Measurements from ENCODE around the gene SYNGR1. TPM values are rescaled to one million over a fixed set of nuclear protein-coding genes. Genes with fewer than 3 reads are reported as not detected.

SYNGR1 gene
- total and polyA plus RNA-seq, 2 donors (not counting 1 experiment from before 2014, with no cell fraction given), result 13.0 to 13.5 TPM

DNA sequence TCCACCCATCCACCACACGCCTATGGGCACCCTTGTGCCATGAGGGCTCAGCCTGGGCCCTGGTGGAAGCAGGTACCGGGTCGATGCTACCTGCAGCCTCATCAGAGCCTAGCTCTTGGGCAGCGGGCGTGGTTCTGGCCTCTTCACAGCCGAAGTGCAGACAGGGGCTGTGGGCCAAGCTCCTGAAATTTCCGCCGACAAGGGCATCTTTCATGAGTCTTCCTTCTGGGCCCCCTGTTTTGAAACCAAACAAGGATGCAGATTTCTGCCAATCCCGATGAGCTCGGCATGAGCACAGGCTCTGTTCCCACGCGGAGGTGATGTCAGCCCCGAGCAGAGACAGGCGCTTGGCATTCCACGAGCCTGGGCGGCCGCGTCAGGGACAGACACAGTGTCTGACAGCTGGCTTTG is 84.5 kb downstream of the SYNGR1 start:
- Histone ChIP-seq H3K79me2 (ENCODE audit: control insufficient read depth, insufficient read depth, low read length) (no peaks in the 10 kb centered on the region), H3K36me3 (ENCODE audit: control insufficient read depth, insufficient read depth, low read length) (peaks cover 2% of the 10 kb centered on the region), H3K27ac (ENCODE audit: insufficient read depth, low read length) (no peak overlapping the region), H3K27me3 (ENCODE audit: control insufficient read depth, insufficient read depth, low read length) (no peaks in the 10 kb centered on the region), H3K4me3 (replicated peaks in 1 of 4; ENCODE audit: control extremely low read depth in 1 of 4, insufficient read depth in 1 of 4, low read depth in 3 of 4, low read length in 4 of 4) (no peak overlapping the region), H3K4me1 (ENCODE audit: control insufficient read depth, extremely low read depth, insufficient read depth, low read length) (peaks cover 14% of the 10 kb centered on the region), H4K20me1 (ENCODE audit: control insufficient read depth, extremely low read depth, insufficient read depth, low read length) (no peaks in the 10 kb centered on the region), H3K4me2 (ENCODE audit: extremely low read depth, insufficient read depth, low read length) (no peak overlapping the region), H3K9ac (ENCODE audit: insufficient read depth, low read length) (no peak overlapping the region), H2AFZ (ENCODE audit: low read length) (no peak overlapping the region), H3K9me3 (ENCODE audit: control insufficient read depth, insufficient read depth, low read depth, low read length) (no peaks in the 10 kb centered on the region)
- DNase-seq (ENCODE audit: low read depth in 2 of 2), result no peak
- TF ChIP-seq, protein P1, sequence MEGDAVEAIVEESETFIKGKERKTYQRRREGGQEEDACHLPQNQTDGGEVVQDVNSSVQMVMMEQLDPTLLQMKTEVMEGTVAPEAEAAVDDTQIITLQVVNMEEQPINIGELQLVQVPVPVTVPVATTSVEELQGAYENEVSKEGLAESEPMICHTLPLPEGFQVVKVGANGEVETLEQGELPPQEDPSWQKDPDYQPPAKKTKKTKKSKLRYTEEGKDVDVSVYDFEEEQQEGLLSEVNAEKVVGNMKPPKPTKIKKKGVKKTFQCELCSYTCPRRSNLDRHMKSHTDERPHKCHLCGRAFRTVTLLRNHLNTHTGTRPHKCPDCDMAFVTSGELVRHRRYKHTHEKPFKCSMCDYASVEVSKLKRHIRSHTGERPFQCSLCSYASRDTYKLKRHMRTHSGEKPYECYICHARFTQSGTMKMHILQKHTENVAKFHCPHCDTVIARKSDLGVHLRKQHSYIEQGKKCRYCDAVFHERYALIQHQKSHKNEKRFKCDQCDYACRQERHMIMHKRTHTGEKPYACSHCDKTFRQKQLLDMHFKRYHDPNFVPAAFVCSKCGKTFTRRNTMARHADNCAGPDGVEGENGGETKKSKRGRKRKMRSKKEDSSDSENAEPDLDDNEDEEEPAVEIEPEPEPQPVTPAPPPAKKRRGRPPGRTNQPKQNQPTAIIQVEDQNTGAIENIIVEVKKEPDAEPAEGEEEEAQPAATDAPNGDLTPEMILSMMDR (conservative IDR thresholded peaks at IDR 0.05 in 1 of 2, IDR thresholded peaks at IDR 0.05 in 1 of 2; ENCODE audit: low read depth in 1 of 2, low read length in 2 of 2), result no peak
- no peak for TF ChIP-seq EZH2 (IDR thresholded peaks at IDR 0.05; ENCODE audit: low read length, missing control alignments)

DNA sequence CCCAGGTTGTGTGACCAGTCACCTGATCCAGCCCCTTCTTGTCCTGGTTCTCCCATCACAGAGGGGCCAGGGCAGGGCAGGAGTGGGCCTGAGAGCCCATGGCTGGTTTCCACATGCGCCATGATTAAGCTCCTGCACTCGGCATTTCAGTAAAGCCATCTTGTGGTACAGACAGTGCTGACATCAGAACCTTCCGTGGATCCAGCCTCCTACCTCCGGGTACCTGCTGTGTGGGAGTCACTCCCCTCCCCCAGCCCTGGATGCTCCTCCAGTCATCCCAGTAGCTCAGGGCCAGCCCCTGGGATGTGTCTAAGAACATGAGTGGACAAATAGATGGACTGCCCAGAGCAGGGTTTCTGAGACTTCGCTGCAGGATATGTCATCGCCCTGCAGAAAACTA is 84.9 kb downstream of the SYNGR1 start:
- no peak for DNase-seq (ENCODE audit: low read depth in 2 of 2)
- Histone ChIP-seq H3K4me3 (replicated peaks in 1 of 4; ENCODE audit: control extremely low read depth in 1 of 4, insufficient read depth in 1 of 4, low read depth in 3 of 4, low read length in 4 of 4) (no peak overlapping the region), H3K4me1 (ENCODE audit: control insufficient read depth, extremely low read depth, insufficient read depth, low read length) (peaks cover 14% of the 10 kb centered on the region), H3K27me3 (ENCODE audit: control insufficient read depth, insufficient read depth, low read length) (no peaks in the 10 kb centered on the region), H3K9me3 (ENCODE audit: control insufficient read depth, insufficient read depth, low read depth, low read length) (no peaks in the 10 kb centered on the region), H2AFZ (ENCODE audit: low read length) (no peak overlapping the region), H3K4me2 (ENCODE audit: extremely low read depth, insufficient read depth, low read length) (no peak overlapping the region), H3K79me2 (ENCODE audit: control insufficient read depth, insufficient read depth, low read length) (no peaks in the 10 kb centered on the region), H3K36me3 (ENCODE audit: control insufficient read depth, insufficient read depth, low read length) (peaks cover 2% of the 10 kb centered on the region), H4K20me1 (ENCODE audit: control insufficient read depth, extremely low read depth, insufficient read depth, low read length) (no peaks in the 10 kb centered on the region), H3K9ac (ENCODE audit: insufficient read depth, low read length) (no peak overlapping the region), H3K27ac (ENCODE audit: insufficient read depth, low read length) (no peak overlapping the region)
- TF ChIP-seq EZH2 (IDR thresholded peaks at IDR 0.05; ENCODE audit: low read length, missing control alignments), result no peak
- TF ChIP-seq, protein P1 (conservative IDR thresholded peaks at IDR 0.05 in 1 of 2, IDR thresholded peaks at IDR 0.05 in 1 of 2; ENCODE audit: low read depth in 1 of 2, low read length in 2 of 2), result no peak

Other genes starting within 250 kb of the SYNGR1 start
- 8.7 and 14.7 TPM in 2 replicates for gene CBX7, start 197.3 kb upstream of the SYNGR1 start, total RNA-seq
- gene CBX7, start 197.3 kb upstream of the SYNGR1 start, polyA plus RNA-seq, result 2.8 TPM in 2 replicates
- gene PDGFB, start 105.0 kb upstream of the SYNGR1 start, total RNA-seq, result under 0.01 TPM in 1 of 2 replicates, not detected in the other
- gene PDGFB, start 105.0 kb upstream of the SYNGR1 start, polyA plus RNA-seq, result 0.03 and 0.50 TPM in 2 replicates
- gene RPL3, start 30.4 kb upstream of the SYNGR1 start, total RNA-seq, result 2,627 and 3,935 TPM in 2 replicates
- gene RPL3, start 30.4 kb upstream of the SYNGR1 start, polyA plus RNA-seq, result 2,773 and 2,862 TPM in 2 replicates
- gene TAB1, start 49.8 kb downstream of the SYNGR1 start, total RNA-seq, result 13.1 and 15.7 TPM in 2 replicates
- gene TAB1, start 49.8 kb downstream of the SYNGR1 start, polyA plus RNA-seq, result 13.1 and 14.2 TPM in 2 replicates
- not detected in 2 replicates for gene MGAT3, start 107.0 kb downstream of the SYNGR1 start, total RNA-seq
- gene MGAT3, start 107.0 kb downstream of the SYNGR1 start, polyA plus RNA-seq, result 0.09 TPM in 1 of 2 replicates, not detected in the other
- gene MIEF1, start 152.3 kb downstream of the SYNGR1 start, total RNA-seq, result 16.4 and 19.0 TPM in 2 replicates
- gene MIEF1, start 152.3 kb downstream of the SYNGR1 start, polyA plus RNA-seq, result 16.8 and 20.9 TPM in 2 replicates
- gene ATF4, start 170.6 kb downstream of the SYNGR1 start, total RNA-seq, result 555 and 646 TPM in 2 replicates
- gene ATF4, start 170.6 kb downstream of the SYNGR1 start, polyA plus RNA-seq, result 412 and 546 TPM in 2 replicates
- gene RPS19BP1, start 182.8 kb downstream of the SYNGR1 start, total RNA-seq, result 42.9 and 44.3 TPM in 2 replicates
- gene RPS19BP1, start 182.8 kb downstream of the SYNGR1 start, polyA plus RNA-seq, result 41.6 and 49.3 TPM in 2 replicates
- gene CACNA1I, start 220.8 kb downstream of the SYNGR1 start, total RNA-seq, result under 0.01 TPM in 1 of 2 replicates, not detected in the other
- gene CACNA1I, start 220.8 kb downstream of the SYNGR1 start, polyA plus RNA-seq, result 0.01 TPM in 1 of 2 replicates, not detected in the other